NCI-H187 treated with DMSO at 0.1 percent for 48 hours (cell line): ENCODE data around the gene KCNQ1.

Experiments used
- DNase-seq: peaks from one replicate; lab custom pipeline; 2025; lab: John Stamatoyannopoulos, UW

Gene KCNQ1

DNA sequence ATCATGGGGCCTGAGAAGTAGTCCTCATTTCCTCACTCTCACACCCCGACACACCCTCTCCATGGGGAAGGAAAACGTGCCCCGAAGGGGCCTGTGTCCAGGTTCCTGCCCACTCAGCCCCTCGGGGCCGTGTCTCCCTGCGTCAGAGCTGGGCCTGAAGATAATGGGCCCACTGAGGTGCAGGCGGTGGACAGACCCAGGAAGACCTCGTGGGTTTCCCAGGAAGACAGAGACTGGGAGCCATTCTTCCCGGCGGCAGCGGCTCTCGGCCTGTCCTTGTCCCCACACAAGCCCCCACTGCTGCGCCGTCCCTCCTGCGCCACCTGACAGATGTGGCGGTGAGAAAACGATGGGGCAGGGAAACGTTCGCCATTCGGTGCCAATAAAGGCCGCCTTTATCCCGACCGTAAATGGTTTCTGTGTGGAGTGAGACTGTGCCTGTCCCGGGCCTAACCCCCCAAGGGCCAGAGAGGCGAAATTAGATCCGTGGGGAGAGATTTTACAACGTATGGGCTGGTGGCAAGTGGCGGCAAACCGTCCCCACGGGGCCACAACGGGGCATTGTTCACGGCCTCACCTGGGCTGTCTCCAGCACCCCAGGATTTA is 351.8 kb downstream of the KCNQ1 start:
- no peak for DNase-seq

DNA sequence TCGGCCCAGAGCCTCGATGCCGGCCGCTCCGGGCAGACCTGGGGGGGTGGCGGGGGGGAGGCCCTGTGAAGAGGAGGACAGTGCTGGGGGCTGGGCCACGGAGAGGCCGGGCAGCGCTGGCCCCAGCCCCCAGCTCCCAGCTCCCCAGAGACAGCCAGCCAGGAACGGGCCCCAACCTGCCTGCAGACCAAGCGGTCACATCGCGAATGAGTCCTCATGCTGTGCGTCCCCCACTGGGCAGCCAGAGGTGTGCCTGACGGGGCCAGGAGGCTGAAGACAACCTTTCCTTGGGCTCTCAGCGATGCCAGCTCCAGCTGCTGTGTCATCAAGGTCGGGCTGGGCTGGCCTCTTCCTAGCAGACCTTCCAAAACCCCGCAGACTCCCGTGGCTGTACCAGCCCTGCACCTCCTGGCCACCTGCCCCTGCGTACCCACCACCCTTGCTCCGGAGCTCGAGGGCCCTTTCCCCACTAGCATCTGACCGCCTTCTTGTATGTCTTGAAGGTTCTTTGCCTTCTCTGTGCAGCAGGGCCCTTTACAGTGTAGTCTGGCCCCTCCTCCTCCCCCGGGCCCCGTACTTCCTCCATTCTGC is 352.4 kb downstream of the KCNQ1 start:
- no peak for DNase-seq

DNA sequence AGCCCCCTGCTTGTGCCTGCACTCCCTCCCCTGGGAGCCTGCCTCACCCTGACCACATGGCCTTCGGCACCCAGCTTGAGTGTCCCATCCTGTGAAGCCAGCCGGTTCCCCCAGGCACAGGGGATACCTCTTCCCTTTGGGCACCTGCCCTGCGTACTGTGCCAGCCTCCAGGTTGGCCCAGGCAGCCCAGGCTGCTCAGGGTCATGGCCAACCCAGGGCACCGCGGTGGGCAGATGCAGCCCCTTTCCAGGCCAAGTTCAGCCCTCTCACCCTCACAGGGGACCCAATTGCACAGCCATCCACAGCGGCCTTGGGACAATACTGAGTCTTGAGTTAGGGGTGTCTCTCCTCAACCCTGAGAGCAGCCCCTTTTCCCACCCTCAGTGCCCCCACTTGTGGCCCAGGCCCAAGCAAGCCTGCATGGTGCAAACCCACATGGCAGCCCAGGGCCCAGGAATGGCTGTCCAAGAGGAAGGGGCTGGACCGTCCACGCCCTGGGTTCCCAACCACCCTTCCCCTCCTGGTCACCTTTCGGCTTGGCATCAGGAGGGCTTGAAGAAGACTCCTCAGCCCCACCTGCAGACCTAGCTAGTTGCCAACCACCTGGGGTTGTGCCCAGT is 353.0 kb downstream of the KCNQ1 start:
- no peak for DNase-seq

DNA sequence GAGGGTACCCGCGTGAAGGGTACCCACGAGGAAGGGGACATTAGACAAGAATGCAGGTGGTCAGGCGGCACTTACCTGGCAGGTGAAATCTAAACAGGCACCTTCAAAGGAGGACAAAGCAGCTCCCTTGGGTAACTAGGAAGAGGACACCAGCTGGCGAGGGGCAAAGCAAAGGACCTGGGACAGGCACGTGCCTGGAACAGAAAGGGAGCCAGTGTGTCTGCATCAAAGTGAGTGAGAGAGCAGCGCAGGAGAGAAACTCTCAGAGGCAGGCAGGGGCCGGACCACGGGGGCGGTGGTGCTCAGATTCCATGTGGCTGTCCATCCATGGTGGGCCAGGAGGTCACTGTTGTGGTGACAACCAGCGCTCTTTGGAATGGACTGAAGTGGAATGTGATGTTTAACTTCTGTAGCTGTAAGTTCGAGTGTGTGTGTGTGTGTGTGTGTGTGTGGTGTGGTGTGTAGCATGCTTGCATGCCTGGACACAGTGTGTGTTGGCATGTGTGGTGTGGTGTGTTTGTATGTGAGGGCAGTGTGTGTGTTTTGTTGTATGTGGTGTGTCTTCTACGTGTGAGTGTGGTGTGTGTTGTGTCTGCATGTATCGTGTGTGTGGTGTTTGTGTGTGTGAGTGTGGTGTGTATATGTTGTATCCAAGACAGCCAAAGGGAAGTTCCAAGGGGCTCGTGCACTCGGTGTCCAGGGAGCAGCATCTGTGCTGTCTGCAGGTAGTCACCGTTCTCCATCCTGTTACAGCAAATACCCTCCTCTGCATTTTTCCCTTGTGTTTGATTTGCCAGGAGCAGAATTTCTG is 354.3 kb downstream of the KCNQ1 start:
- no peak for DNase-seq

DNA sequence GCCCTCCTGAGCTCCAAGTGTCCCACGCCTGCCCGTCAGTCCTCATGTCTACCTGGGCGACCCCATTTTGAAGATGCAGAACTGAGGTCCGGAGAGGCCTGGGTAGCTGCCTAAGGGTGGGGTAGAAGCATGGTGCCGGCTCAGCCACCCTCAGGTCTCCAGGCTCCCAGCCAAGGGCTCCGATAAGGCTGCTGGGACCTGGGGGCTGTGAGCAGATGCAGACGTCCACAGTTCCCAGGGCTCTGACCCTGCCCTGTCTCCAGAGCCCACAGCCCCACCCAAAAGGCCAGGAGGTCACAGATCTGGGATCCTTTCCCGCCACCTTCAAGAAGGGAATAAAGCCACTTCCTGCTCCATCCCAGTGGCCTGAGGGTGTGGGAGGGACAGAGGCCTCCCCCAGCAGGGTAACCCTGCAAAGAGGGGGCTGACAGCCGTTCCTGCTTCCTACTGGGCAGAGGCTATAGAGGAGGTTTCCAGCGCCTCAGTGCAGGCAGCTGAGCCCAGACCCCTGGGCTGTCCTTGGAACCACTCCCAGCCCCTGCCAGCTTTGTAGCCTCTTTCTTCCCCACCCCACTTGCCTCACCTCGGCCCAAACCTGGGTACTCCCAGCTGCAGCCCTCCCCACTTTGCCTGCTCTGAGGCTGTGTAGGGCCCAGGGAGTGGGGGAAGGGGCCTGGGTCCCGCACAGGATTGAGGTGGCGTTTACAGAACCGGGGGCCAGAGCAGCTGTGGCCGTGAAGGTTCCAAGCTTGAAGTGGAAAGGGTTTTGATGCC is 355.3 kb downstream of the KCNQ1 start:
- no peak for DNase-seq

DNA sequence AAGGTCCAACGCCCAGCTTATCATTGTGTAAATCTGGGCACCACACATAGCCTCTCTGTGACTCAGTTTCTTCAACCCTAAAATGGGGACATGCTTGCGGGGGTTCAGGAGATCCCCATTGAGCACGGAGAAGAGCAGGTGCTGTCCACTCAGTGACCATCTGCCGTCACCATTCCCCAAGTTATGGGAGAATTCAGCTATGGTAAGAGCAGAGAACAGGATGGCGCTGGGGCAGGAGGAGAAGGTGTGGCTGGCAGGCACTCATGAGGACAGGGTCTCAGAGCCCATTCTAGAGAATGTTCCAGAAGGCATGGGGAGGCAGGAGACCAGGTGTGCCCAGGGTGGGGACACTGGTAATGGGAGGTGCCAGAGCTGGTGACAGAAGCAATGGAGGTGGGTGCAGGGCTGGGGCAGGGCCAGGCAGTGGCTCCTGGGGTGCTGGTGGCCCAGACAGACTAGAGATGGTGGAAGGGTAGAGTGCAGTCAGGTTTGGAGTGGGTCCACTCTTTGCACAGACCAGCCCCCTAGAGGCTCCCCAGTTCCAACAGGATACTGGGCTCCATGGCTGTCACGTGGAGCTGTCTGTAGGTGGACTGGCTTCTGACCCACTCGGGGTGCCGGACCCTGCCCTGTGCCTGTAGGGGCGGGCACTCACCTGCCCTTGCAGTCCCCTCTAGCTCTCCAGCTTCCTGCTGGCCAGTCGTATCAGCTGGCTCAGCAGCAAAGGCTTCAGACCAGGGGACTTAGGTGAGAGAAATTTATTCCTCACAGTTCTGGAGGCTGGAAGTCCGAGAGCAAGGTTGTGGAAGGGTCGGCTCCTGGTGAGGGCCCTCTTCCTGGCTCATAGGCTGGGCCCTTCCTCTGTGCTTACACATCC is 356.1 kb downstream of the KCNQ1 start:
- DNase-seq: no peak

DNA sequence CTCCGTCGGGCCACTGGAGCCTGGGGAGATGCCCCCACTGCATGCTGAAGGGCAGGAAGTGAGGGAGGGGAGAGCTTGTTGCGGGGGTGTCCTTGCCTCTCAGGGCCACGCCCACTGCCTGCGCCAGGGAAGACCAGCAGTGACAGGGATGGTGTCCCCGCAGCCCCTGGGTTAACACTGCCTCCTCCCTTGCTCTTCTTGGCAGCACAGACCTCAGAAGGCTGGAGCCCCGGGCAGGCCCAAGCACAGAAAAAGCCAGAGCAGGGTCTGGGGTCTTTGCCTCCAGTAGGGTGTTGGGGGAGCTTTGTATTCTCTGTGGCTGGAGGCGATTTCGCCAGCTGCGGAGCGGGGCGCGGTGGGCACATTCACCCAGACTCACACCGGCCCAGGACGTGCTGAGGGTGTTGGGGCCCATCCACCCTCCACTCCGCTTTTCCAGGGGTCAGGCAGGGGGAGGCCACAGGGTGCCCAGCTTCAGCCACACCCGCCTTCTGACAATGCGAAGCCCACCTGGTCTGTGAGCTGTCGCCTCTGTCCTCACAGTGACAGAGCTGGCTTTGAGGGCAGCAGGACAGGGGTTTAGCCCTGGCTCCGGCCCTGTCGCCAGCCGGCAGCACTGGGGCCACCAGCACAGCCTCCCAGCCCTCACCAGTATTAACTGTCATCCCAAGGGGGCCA is 357.0 kb downstream of the KCNQ1 start:
- DNase-seq: no peak

DNA sequence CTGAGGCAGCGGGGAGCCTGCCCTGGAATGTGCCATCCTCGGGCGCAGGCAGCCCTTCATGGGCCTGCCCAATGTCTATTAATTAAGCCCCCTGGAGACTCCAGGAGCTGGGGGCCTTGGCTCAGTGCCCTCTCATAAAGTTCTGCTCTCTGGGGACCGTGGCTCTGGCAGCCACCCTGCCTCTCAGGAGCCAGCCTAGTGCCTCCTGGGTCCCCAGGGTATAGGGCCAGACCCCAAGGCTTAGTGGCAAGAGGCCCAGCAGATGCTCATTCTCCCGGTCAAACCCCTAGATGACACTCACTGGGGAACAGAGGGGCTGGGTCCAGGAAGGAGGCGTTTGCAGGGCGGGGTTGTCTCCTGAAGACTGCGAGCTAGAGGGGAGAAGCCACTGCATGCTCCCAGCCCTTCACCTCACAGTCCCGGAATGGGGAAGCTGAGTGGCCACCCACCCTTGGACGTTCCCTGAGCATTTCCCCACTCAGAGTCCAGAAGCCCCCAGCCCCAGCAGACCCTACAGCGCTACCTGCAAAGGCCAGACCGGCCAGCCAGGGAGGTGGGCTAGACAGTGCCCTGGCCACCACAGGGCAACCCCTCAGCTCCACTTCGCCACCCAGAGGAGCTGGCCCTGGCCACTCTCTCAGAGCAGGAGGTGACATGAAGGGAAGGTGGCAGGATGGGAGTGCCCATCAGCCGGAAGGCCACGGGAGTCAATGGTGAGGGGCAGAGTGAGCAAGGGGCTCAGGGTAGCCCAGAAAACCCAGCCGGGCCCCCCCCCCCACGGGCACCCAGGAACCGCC is 357.8 kb downstream of the KCNQ1 start:
- no peak for DNase-seq

DNA sequence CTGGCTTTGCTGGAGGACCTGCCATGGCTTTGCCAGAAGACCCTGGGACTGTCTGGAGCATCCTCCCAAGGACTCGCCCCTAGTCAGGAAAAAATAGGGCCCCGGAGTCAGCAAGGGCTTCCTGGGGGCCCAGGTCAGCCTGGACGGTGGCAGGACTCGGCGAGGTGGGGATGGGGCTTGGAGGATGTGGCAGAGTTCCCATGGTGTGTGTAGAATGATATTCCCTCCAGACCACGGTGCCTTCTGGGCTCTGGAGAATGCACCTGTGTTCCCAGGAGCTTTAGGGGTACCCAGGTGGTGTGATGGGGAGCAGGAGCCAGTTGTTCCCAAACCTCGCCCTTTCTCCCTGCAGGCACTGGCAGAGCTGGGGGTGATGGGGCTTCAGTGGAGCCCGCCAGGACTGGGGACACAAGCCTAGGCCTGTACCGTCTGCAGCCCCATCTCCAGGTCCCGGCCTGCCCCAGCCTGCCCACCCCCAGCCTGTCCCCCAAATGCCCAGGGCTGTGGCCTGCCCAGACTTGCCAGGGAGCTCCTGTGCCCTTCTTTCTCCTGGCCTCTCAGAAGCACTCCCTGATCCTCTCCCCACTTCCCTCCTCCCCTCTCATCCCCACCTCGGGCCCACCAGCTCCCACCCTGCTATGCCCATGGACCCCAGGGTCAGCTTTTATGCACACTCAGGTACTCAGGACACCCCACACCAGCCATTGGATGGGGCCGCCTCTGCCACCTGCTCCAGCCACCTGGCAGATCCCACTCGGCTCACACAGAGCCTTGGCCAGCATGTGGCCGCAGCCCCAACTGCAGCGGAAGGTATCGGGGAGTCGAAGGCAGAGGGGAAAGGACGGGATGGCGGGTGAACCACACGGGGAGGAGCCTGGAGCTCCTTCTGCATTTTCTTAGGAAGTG is 358.6 kb downstream of the KCNQ1 start:
- no peak for DNase-seq

DNA sequence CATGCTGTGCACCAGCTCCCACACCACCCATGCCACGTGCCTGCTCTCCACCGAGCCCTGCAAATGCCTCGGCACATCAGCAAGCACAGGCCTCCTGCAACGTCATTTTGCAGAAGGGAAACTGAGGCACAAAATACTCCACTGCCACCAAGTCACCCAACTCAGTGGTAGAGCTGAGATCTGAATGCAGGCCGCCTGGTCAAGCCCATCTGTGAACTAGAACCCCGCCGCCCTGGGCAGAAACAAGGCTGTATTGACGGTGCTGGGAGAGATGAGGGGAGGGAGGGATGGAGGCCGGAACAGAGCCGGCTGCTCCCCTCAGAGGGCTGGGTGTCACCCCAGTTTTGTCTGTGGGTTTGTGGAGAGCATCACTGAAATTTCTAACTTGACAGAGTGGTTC is 359.4 kb downstream of the KCNQ1 start:
- no peak for DNase-seq

DNA sequence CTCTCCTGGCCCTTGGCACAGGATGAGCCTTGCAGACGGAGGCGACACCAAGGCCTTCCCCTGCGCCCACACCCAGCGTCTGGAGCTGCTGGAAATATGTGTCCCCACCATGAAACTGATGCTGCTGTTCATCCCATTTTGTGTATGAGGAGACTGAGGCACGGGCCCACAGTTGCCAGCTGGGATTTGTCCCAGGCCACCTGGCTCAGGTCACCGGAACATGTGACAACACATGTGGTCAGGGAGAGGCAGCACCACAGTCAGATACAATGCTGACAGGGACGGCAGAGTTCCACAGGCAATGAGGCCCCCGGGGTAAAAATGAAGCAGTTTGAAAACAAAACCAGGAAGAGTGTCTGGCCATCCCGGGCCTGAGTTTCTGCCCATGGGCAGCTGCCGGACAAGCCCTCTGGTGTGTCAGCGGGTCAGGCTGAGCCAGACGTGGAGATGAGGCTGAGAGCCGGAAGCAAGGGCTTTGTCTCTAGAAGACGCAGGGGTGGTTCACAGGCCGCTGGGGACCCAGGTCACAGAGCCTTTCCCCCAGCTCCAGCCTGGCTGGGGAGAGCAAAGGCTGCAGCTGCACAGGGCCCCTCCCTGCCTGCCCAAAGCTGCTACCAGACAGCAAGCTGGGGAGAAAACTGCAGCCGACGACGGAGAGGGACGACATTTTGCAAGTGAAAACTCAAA is 360.0 kb downstream of the KCNQ1 start:
- DNase-seq: no peak

DNA sequence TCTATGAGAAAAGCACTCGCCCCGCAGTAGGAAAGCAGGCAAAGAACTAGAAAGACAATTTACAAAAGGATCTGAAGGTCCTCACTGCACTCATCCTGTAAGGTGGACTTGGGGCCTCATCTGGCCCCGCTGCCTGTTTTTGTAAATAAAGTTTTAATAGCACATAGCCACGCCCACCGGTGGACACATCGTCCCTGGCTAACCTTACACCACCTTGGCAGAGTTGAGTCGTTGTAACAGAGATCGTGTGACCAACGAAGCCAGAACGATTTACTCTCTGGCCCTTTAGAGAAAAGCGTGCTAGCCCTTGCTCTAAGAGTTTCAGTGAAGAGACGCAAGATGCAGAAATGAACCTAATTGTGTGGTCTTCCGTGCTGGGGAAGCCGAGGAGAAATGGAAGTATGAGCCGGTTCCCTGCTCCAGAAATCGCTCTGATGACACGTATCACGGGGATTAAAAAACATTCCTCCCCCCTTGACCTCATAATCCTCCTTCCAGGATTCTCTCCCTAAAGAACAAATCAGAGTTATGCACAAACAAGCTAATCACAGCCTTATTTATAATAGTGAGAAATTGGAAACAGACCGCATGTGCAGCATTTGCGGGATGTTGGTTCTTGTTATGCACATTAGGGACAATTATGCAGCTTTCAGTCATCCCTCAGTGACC is 360.7 kb downstream of the KCNQ1 start:
- DNase-seq: no peak

DNA sequence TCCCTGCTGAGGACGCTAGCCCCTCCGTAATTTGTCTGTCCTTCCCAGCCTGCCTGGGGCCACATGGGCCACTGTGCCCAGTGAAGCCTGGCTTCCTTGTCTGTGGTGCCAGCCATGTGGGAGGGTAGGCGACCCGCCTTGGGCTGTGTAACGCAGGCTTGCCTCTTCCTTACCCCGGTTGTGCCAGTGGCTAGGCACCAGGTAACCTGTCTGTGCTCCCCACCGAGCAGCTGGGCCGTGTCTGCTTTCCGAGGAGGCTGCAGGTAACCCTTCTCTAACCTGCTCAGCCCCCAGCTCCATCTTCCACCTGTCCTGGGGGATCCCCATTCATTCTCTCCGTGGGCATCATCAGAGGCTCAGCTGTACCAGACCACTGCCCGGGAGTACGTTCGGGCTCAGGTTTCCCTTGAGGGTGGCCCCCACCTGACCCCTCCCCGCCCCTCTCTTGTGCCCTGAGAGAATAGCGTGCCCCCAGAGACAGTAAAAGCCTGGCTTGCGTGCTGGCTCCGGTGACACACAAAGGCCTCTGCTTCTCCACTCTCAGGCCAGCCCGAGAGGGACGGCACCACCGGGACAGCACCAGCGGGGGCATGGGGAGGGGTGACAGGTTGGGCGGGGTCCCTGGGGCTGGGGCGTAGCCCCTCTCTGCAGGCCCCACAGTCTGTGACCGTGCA is 361.7 kb downstream of the KCNQ1 start:
- DNase-seq: no peak

DNA sequence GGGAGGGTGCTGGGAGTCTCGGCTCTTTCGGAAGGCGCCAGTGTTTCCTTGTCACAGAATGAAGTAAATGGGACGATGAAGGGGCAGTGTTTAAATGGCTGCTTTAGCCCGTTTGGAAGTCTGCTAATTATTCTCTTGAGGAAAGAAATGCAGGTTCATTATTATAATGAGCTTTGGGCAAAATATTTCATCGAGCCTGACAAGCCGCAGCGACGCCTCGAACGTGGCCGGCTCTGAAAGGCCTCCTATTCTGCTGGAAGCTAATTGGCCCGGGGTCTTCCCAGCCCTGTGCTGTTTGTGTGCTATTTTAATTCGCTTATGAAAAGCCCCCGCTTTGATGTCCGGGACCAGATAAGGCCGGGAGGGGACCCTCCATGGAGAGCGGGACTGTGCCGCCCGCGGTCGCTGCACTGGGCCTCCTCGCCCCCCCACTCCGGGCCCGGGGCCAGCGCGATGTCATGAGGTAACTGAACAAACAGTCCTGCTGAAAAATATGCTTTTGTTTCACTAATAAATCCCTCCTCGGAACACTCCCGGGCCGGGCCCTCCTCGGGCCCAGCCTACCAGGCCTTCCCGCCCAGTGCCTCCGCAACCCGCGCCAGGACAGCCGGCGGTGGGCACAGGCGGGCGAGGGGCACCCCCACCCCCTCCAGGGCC is 362.3 kb downstream of the KCNQ1 start:
- no peak for DNase-seq

DNA sequence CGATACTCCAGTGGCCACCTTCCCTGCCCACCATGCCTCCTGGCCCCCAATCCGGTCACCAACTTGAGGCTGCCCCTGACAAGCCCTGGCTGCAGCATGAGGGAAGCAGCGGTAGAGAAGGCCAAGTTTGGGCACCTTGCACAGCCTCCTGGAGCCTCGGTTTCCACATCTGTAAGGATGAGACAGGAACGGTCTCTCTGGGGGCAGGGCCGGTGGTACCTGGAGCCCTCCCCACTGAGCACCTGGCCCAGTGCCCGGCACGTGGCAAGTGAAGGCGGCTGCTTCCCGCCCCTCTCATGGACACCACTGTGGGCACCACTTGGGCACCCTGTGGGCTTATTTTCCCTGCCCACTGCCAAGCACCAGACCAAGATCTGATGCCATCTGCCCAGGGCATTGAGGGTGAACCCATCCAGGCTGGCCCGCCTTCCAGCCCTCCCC is 363.0 kb downstream of the KCNQ1 start:
- DNase-seq: no peak
